ENCODE measurements around the gene ATP5MC3. TPM values are rescaled to one million over a fixed set of nuclear protein-coding genes. Genes with fewer than 3 reads are reported as not detected.

ATP5MC3 gene
- total and polyA plus RNA-seq, 2 experiments from 2014 or later = 185 to 557 TPM

DNA sequence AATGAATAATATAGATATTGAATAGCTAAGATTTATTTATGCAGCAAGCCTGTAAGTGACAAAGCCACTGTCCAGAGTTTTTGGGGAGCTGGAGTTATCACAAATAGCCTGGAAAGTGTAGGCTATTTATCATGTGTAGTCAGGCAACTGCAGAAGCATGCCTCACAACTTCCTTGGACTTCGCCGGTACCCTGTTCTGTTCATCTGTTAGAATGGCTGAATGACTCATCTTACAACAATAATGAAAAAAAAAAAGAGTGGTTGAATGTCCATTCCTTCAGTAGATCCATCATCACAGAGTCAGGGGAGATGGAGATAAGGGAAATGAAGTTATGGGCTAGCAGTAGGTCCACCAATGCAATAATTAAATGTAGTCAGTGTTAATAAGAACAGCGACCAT, 24.0 kb upstream of the ATP5MC3 start:
- no peak overlapping the region for H2AFZ ChIP-seq
- H4K20me1 ChIP-seq (replicated peaks; ENCODE audit: insufficient read depth) = no peaks in the 10 kb centered on the region
- Mint-ChIP-seq H3K4me3 (no peak overlapping the region), H3K4me1 (no peaks in the 10 kb centered on the region; the same call in 2 of the 3 replicates), H3K27me3 (ENCODE audit: insufficient read depth, low read depth, poor library complexity) (no peaks in the 10 kb centered on the region), H3K27ac (no peak overlapping the region), H3K9me3 (no peaks in the 10 kb centered on the region), H3K36me3 (ENCODE audit: low read depth) (no peaks in the 10 kb centered on the region)
- no peaks in the 10 kb centered on the region for H3K9me2 ChIP-seq (ENCODE audit: insufficient read depth)
- H3K4me2 ChIP-seq = no peak overlapping the region
- no peak overlapping the region for H3K27ac ChIP-seq (ENCODE audit: low read depth)
- no peaks in the 10 kb centered on the region for H3K4me1 ChIP-seq (ENCODE audit: insufficient read depth)
- H3K79me2 ChIP-seq (replicated peaks; ENCODE audit: insufficient read depth) = no peaks in the 10 kb centered on the region
- ATAC-seq = no peak
- DNase-seq (ENCODE audit: low spot score) = no peak
- H3K36me3 ChIP-seq (ENCODE audit: insufficient read depth) = no peaks in the 10 kb centered on the region
- H3K27me3 ChIP-seq (ENCODE audit: insufficient read depth) = no peaks in the 10 kb centered on the region
- no peaks in the 10 kb centered on the region for H3F3A ChIP-seq (replicated peaks; ENCODE audit: low read depth)
- TF ChIP-seq, protein P1, sequence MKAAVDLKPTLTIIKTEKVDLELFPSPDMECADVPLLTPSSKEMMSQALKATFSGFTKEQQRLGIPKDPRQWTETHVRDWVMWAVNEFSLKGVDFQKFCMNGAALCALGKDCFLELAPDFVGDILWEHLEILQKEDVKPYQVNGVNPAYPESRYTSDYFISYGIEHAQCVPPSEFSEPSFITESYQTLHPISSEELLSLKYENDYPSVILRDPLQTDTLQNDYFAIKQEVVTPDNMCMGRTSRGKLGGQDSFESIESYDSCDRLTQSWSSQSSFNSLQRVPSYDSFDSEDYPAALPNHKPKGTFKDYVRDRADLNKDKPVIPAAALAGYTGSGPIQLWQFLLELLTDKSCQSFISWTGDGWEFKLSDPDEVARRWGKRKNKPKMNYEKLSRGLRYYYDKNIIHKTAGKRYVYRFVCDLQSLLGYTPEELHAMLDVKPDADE (IDR thresholded peaks at IDR 0.05) = no peak
- TF ChIP-seq, protein P2, sequence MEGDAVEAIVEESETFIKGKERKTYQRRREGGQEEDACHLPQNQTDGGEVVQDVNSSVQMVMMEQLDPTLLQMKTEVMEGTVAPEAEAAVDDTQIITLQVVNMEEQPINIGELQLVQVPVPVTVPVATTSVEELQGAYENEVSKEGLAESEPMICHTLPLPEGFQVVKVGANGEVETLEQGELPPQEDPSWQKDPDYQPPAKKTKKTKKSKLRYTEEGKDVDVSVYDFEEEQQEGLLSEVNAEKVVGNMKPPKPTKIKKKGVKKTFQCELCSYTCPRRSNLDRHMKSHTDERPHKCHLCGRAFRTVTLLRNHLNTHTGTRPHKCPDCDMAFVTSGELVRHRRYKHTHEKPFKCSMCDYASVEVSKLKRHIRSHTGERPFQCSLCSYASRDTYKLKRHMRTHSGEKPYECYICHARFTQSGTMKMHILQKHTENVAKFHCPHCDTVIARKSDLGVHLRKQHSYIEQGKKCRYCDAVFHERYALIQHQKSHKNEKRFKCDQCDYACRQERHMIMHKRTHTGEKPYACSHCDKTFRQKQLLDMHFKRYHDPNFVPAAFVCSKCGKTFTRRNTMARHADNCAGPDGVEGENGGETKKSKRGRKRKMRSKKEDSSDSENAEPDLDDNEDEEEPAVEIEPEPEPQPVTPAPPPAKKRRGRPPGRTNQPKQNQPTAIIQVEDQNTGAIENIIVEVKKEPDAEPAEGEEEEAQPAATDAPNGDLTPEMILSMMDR (conservative IDR thresholded peaks at IDR 0.05; ENCODE audit: low read depth in 2 of 2) = no peak
- TF ChIP-seq ZNF114 (CRISPR knock-in tag; IDR thresholded peaks at IDR 0.05) (no peak), EZH2 (IDR thresholded peaks at IDR 0.05; ENCODE audit: low read depth, unreplicated experiment) (no peak), POLR2AphosphoS5 (IDR thresholded peaks at IDR 0.05; ENCODE audit: low read depth) (no peak), CREB1 (CRISPR knock-in tag; IDR thresholded peaks at IDR 0.05; ENCODE audit: low read depth) (no peak), NANOG (IDR thresholded peaks at IDR 0.05; ENCODE audit: borderline replicate concordance) (no peak), STAT1 (IDR thresholded peaks at IDR 0.05; ENCODE audit: unreplicated experiment) (no peak), JUNB (IDR thresholded peaks at IDR 0.05; ENCODE audit: unreplicated experiment) (no peak), EZH2phosphoT487 (IDR thresholded peaks at IDR 0.05; ENCODE audit: unreplicated experiment) (no peak)
- TF ChIP-seq, protein P3, sequence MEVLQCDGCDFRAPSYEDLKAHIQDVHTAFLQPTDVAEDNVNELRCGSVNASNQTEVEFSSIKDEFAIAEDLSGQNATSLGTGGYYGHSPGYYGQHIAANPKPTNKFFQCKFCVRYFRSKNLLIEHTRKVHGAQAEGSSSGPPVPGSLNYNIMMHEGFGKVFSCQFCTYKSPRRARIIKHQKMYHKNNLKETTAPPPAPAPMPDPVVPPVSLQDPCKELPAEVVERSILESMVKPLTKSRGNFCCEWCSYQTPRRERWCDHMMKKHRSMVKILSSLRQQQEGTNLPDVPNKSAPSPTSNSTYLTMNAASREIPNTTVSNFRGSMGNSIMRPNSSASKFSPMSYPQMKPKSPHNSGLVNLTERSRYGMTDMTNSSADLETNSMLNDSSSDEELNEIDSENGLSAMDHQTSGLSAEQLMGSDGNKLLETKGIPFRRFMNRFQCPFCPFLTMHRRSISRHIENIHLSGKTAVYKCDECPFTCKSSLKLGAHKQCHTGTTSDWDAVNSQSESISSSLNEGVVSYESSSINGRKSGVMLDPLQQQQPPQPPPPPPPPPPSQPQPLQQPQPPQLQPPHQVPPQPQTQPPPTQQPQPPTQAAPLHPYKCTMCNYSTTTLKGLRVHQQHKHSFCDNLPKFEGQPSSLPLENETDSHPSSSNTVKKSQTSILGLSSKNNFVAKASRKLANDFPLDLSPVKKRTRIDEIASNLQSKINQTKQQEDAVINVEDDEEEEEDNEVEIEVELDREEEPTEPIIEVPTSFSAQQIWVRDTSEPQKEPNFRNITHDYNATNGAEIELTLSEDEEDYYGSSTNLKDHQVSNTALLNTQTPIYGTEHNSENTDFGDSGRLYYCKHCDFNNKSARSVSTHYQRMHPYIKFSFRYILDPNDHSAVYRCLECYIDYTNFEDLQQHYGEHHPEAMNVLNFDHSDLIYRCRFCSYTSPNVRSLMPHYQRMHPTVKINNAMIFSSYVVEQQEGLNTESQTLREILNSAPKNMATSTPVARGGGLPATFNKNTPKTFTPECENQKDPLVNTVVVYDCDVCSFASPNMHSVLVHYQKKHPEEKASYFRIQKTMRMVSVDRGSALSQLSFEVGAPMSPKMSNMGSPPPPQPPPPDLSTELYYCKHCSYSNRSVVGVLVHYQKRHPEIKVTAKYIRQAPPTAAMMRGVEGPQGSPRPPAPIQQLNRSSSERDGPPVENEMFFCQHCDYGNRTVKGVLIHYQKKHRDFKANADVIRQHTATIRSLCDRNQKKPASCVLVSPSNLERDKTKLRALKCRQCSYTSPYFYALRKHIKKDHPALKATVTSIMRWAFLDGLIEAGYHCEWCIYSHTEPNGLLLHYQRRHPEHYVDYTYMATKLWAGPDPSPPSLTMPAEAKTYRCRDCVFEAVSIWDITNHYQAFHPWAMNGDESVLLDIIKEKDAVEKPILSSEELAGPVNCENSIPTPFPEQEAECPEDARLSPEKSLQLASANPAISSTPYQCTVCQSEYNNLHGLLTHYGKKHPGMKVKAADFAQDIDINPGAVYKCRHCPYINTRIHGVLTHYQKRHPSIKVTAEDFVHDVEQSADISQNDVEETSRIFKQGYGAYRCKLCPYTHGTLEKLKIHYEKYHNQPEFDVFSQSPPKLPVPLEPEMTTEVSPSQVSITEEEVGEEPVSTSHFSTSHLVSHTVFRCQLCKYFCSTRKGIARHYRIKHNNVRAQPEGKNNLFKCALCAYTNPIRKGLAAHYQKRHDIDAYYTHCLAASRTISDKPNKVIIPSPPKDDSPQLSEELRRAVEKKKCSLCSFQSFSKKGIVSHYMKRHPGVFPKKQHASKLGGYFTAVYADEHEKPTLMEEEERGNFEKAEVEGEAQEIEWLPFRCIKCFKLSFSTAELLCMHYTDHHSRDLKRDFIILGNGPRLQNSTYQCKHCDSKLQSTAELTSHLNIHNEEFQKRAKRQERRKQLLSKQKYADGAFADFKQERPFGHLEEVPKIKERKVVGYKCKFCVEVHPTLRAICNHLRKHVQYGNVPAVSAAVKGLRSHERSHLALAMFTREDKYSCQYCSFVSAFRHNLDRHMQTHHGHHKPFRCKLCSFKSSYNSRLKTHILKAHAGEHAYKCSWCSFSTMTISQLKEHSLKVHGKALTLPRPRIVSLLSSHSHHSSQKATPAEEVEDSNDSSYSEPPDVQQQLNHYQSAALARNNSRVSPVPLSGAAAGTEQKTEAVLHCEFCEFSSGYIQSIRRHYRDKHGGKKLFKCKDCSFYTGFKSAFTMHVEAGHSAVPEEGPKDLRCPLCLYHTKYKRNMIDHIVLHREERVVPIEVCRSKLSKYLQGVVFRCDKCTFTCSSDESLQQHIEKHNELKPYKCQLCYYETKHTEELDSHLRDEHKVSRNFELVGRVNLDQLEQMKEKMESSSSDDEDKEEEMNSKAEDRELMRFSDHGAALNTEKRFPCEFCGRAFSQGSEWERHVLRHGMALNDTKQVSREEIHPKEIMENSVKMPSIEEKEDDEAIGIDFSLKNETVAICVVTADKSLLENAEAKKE (CRISPR knock-in tag; IDR thresholded peaks at IDR 0.05) = no peak
- no peak overlapping the region for H3K4me3 ChIP-seq

Measured in GM23338 (cell line).